OCI-LY7 (cell line): ENCODE results near the gene ACER3. TPM values are rescaled to one million over a fixed set of nuclear protein-coding genes. Genes with fewer than 3 reads are reported as not detected.
"Not testable (repeated sequence)": the region's sequence is repeated elsewhere in the genome, so short reads cannot be mapped to it uniquely, and the experiment has no call there.

Source experiments
- BruUV-seq: library from RNA; stranded (reverse); fragments of 400-500 nt; replicated peaks from 2 replicates; lab custom pipeline; 2021; lab: Mats Ljungman, UMichigan
- CTCF ChIA-PET: fragments of 300-600 bp; sonication (Branson Sonifier 250); formaldehyde crosslinking; loops from one replicate; lab custom pipeline; 2022; ENCODE audit warnings: antibody characterized with exemption; ENCODE audit not compliant: unreplicated experiment; lab: Charles Lee
- POLR2A ChIA-PET: fragments of 300-600 bp; sonication (Branson Sonifier 250); formaldehyde crosslinking; loops from one replicate; lab custom pipeline; 2022; ENCODE audit warnings: antibody characterized with exemption; lab: Charles Lee
- DNase-seq: peaks from one replicate; pipeline ENCODE4 v3.0.0-alpha.2; 2015; ENCODE audit warnings: low spot score
- H2AFZ ChIP-seq: fragments of 200-600 bp; sonication (generic), shearing (Covaris generic); 2 replicates; pipeline ENCODE4 v1.6.1; 2014; ENCODE audit warnings: mild to moderate bottlenecking, antibody characterized with exemption, low read length, moderate library complexity
- H3K27ac ChIP-seq: fragments of 200-600 bp; sonication (generic); 2 replicates; pipeline ENCODE4 v1.5.1; 2014; ENCODE audit warnings: mixed run types, low read depth, mild to moderate bottlenecking, moderate library complexity, low read length, inconsistent platforms; ENCODE audit not compliant: poor library complexity, severe bottlenecking
- H3K36me3 ChIP-seq: fragments of 200-600 bp; sonication (generic); 2 replicates; pipeline ENCODE4 v1.6.1; 2014; ENCODE audit warnings: mild to moderate bottlenecking, antibody characterized with exemption, low read length, moderate library complexity, mixed read lengths; ENCODE audit not compliant: insufficient read depth
- H3K4me1 ChIP-seq: fragments of 200-600 bp; sonication (generic); 2 replicates; pipeline ENCODE4 v1.5.1; 2014; ENCODE audit warnings: mild to moderate bottlenecking, low read length; ENCODE audit not compliant: insufficient read depth, poor library complexity, severe bottlenecking
- H3K4me2 ChIP-seq: fragments of 200-600 bp; sonication (generic); 2 replicates; pipeline ENCODE4 v1.6.1; 2014; ENCODE audit warnings: mild to moderate bottlenecking, low read length
- H3K4me3 ChIP-seq: fragments of 200-600 bp; sonication (generic); 2 replicates; pipeline ENCODE4 v1.5.1; 2014; ENCODE audit warnings: mild to moderate bottlenecking, low read depth, low read length; ENCODE audit not compliant: poor library complexity, severe bottlenecking
- H3K79me2 ChIP-seq: fragments of 200-600 bp; sonication (generic); 2 replicates; pipeline ENCODE4 v1.6.1; 2016; ENCODE audit warnings: low read depth, mild to moderate bottlenecking, low read length, moderate library complexity, mixed read lengths; ENCODE audit not compliant: insufficient read depth
- H3K9me2 ChIP-seq: fragments of 200-600 bp; sonication (generic); 2 replicates; pipeline ENCODE4 v1.6.1; 2016; ENCODE audit warnings: mild to moderate bottlenecking, low read length, mixed read lengths; ENCODE audit not compliant: insufficient read depth
- H3K9me3 ChIP-seq: fragments of 200-600 bp; sonication (generic); 2 replicates; pipeline ENCODE4 v1.6.1; 2014; ENCODE audit warnings: mild to moderate bottlenecking, mixed run types, low read length, mixed read lengths
- H4K20me1 ChIP-seq: fragments of 200-600 bp; sonication (generic); 2 replicates; pipeline ENCODE4 v1.6.1; 2014; ENCODE audit warnings: mild to moderate bottlenecking, antibody characterized with exemption, low read length, moderate library complexity, mixed read lengths; ENCODE audit not compliant: insufficient read depth
- EZH2phosphoT487 ChIP-seq: fragments of 200-600 bp; sonication (generic); IDR thresholded peaks from 2 replicates; pipeline ENCODE4 v1.6.1; 2018; ENCODE audit warnings: low read depth, borderline replicate concordance, mild to moderate bottlenecking, mixed run types, antibody characterized with exemption, low read length, moderate library complexity, mixed read lengths
- intact Hi-C: fragments of 100-400 bp; cut with micrococcal nuclease; formaldehyde crosslinking; loops from one replicate; pipeline ENCODE4 v1.10.0; 2022; ENCODE audit not compliant: unreplicated experiment
- total RNA-seq, 2 experiments: library from RNA; depleted of rRNA in 1 of 2; stranded (reverse); fragments of >200 nt in 1 of 2; shearing (Covaris generic) in 1 of 2; gene quantifications; 2 replicates each; pipeline ENCODE4 v1.2.3, GENCODE V29; 2014 to 2022
- TF ChIP-seq, protein P1 (sequence below): fragments of 200-600 bp; sonication (generic); conservative IDR thresholded peaks from 2 replicates; pipeline ENCODE4 v1.5.1; 2014; ENCODE audit warnings: mild to moderate bottlenecking, antibody characterized with exemption, low read length, moderate library complexity, mixed read lengths

ACER3 gene
- total RNA-seq, 2 experiments from 2014 or later = 3.0 to 12.2 TPM

DNA sequence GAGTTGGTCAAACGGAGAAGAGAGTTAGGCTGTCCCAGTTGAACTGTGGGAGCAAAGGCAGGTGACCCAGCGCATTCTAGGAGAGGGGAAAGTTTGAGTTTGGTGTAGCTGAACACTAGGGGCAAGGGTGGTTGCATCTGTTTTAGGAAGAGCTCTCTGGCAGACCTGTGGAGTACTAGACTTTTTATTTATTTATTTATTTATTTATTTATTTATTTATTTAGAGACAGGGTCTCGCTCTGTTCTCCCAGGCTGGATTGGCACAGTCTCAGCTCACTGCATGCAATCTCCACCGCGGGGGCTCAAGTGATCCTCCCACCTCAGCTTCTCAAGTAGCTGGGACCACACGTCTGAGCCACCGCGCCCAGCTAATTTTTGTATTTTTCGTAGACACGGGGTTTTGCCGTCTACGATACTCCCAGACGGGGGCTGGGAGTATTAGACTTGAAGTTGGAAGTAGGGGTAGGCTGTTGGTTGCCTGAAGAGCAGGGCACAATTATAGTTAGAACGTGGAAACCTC is 950 bp upstream of the ACER3 start:
- TF ChIP-seq, protein P1, sequence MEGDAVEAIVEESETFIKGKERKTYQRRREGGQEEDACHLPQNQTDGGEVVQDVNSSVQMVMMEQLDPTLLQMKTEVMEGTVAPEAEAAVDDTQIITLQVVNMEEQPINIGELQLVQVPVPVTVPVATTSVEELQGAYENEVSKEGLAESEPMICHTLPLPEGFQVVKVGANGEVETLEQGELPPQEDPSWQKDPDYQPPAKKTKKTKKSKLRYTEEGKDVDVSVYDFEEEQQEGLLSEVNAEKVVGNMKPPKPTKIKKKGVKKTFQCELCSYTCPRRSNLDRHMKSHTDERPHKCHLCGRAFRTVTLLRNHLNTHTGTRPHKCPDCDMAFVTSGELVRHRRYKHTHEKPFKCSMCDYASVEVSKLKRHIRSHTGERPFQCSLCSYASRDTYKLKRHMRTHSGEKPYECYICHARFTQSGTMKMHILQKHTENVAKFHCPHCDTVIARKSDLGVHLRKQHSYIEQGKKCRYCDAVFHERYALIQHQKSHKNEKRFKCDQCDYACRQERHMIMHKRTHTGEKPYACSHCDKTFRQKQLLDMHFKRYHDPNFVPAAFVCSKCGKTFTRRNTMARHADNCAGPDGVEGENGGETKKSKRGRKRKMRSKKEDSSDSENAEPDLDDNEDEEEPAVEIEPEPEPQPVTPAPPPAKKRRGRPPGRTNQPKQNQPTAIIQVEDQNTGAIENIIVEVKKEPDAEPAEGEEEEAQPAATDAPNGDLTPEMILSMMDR = no peak
- TF ChIP-seq EZH2phosphoT487 = no peak
- DNase-seq = no peak
- Histone ChIP-seq H3K4me2 (peak overlapping the region; percentile 83), H3K9me2 (no peaks in the 10 kb centered on the region), H3K4me3 (peak overlapping the region; percentile 72), H3K79me2 (no peaks in the 10 kb centered on the region), H4K20me1 (no peaks in the 10 kb centered on the region), H3K27ac (no peak overlapping the region), H3K4me1 (peaks cover 14% of the 10 kb centered on the region), H3K9me3 (no peaks in the 10 kb centered on the region), H2AFZ (peak overlapping the region; percentile 100), H3K36me3 (no peaks in the 10 kb centered on the region)
- ChIA-PET CTCF (interaction anchor here (0.6 kb wide), 1 partner anchor 233 kb away, joined by 4 read pairs; no protein-coding TSS in a partner anchor), POLR2A (interaction anchor here (0.6 to 1.1 kb wide), 5 partner anchors 9 to 472 kb away, joined by 3 read pairs; no protein-coding TSS in a partner anchor)
- no TSS peak for BruUV-seq
- intact Hi-C loops = loop anchor here (1.0 to 5.0 kb wide), 2 partner anchors 63 to 624 kb away; no protein-coding TSS in a partner anchor

DNA sequence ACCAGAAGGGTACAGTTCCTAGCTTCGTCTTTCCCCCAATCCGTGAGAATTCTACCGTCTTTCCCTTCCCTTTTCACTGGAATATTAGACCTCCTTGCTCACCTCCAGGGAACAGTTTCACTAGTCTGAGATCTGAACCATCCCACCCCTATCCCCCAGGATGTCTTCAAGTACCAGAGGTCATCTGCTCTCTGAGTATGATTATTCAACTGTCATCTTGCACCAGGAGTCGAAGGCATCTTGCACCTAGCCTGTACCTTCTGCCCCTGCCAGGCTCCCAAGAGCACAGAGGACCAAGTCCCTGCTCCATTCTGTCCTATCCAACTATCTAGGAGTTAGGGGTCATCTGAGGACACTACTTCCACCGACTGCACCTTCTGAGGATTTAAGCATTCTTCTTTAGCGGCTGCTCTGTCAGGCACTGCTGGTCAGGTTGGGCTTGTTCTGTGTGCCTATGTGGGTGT is 804 bp downstream of the ACER3 start:
- Histone ChIP-seq H3K4me1 (peaks cover 14% of the 10 kb centered on the region), H4K20me1 (no peaks in the 10 kb centered on the region), H3K79me2 (no peaks in the 10 kb centered on the region), H3K36me3 (no peaks in the 10 kb centered on the region), H3K9me2 (no peaks in the 10 kb centered on the region), H3K4me3 (peak overlapping the region; percentile 72), H3K9me3 (no peaks in the 10 kb centered on the region), H2AFZ (no peak overlapping the region; the same call in 1 of the 2 replicates), H3K4me2 (peak overlapping the region; percentile 64), H3K27ac (no peak overlapping the region)
- intact Hi-C loops = loop anchor here (5.0 kb wide), 1 partner anchor 61 kb away; no protein-coding TSS in a partner anchor
- TF ChIP-seq EZH2phosphoT487 = no peak
- TF ChIP-seq, protein P1 = no peak
- CTCF ChIA-PET = no interaction called here
- BruUV-seq = no TSS peak
- POLR2A ChIA-PET = interaction anchor here (0.7 to 1.0 kb wide), 2 partner anchors 10 to 140 kb away, joined by 3 to 4 read pairs; no protein-coding TSS in a partner anchor
- DNase-seq = peak; percentile 23

DNA sequence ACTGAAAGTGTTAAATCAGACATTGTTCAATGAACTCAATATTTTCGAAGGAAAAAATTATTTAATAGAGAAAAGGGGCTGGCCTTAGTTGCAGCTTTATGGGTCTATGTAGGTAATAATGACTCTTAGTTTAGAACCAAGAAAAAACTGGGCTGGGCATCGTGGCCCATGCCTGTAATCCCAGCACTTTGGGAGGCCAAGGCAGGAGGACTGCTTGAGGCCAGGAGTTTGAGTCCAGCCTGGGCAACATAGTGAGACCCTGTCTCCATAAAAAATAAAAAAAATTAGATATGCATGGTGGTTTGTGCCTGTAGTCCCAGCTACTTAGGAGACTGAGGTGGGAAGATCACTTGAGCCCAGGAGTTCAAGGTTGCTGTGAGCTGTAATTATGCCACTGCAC is 2.1 kb downstream of the ACER3 start:
- intact Hi-C loops = loop anchor here (5.0 kb wide), 1 partner anchor 60 kb away; no protein-coding TSS in a partner anchor

More for the DNA sequence above, 2.1 kb downstream of the ACER3 start:
- DNase-seq, BruUV-seq, POLR2A ChIA-PET, H3K9me2 ChIP-seq, H3K9me3 ChIP-seq, H4K20me1 ChIP-seq, H3K4me2 ChIP-seq, CTCF ChIA-PET, H2AFZ ChIP-seq, H3K36me3 ChIP-seq, H3K27ac ChIP-seq, H3K4me3 ChIP-seq, H3K79me2 ChIP-seq: not testable (repeated sequence)
- peaks cover 14% of the 10 kb centered on the region for H3K4me1 ChIP-seq
